ENCODE data around the gene PHETA2.
"Not testable (repeated sequence)": the region's sequence is repeated elsewhere in the genome, so short reads cannot be mapped to it uniquely, and the experiment has no call there.

The PHETA2 gene

DNA sequence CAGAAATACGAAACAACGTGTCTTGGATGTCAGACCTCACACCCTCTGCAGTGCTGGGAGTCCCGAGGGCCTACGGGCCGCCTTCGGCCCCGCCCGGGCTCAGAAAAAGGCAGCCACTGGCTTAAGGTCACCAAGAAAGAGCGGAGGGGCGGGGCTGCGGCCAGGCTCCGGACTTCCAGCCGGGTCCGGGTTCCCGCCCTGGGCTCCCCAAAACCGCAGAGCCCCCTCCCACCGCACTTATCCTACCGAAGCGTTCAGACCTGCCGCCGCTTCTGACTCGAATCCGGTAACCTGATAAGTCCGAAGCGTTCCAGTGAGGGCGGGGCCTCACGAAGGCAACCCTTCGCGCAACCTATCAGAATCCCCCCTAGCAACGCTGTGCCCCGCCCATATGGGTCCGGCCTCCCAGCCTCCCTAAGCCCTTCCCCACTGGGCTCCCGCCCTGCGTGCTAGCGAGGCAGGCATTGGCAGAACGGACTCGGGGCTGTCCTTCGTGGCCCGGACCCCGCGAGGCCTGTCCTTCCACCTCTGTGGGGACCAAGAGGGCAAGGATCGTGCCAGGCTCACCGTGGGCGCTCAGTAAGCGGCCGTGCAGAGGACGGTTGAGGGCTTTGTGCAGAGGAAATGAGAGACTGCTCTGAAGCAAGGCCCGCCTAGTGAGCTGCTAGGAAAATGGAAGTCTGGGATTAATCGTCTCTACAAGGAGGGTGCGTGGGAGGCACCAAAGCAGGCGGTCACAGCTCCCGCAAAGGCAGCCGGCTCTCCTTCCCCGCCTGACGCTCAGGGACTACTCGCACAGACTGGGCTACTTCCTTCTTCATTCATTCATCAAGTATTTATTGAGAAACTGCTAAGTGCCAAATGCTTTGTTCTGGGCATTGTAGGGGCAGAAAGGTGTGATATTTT is 3.3 kb upstream of the PHETA2 start, which contains the start of gene NAGA:
TSS of gene NAGA (minus strand) at position 296 of the 906 bp plus-strand sequence. CDS start 515 bp downstream, outside the sequence.
- DNase-seq = peak; percentile 100

GRCh38 chr22:42071508-42071907 is 2.5 kb upstream of the PHETA2 start:
- DNase-seq = not testable (repeated sequence)

GRCh38 chr22:42072606-42073330 is 1.3 kb upstream of the PHETA2 start:
- DNase-seq = peak; percentile 56

DNA sequence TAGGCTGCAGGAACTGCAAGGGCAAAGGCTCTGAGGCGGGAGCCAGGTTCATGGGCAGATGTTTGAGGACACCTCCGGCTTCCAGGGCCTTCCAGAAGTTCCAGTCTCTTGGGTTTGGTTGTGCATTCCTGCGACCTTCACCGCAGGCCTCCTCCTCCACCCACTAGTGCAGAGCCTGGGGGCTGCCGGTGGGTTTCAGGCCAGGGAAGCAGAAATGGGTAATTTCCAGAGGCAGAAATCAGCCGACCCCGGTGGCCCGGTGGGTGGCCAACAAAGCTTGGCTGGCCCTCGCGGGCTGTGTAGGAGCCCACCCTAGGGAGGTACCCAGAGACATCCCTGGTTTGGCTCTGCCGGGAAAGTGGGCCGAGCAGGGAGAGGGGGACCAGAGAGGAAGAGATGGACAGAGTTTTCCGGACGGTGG is 417 bp upstream of the PHETA2 start:
- no peak for DNase-seq

DNA sequence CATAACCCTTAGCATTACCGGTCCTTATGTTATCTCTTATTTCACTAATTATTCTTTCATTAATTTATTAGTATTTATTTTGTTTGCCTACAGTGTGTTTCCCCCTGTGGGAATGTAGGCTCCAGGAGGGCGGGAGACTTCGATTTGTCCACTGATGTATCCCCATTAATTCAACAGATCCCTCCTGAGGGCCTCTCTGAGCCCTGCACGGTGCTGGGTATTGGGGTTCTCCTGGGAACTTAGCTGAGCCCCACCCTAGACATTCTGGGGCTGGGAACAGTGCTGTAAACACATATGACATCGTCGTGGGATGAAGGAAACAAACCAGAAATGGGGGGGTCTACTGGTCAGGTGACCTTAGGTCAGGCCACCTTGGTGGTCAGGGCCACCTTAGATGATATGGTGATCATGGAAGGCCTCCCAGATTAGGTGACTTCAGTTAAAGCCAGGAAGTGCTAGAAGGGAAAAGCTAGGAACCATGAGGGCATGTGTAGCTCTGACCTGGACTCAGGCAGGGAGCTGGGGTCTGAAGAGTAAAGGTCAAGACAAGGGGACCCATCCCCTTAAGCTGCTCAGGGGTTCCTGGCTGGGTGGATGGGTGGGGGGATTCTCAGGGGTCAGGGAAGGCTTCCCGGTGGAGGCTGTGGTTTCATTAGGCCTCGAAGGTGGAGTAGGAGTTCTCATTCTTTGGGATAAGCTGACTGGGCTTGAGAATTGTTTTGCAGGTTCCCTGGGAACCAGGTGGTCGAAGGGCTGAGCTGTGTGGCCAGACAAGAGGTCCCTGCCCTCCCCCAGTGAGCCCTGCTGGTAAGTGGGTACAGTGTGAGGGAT is 1.0 kb downstream of the PHETA2 start:
- no peak for DNase-seq

- no peak for DNase-seq
These were observed 2.9 kb downstream of the PHETA2 start for GRCh38 chr22:42076764-42077485.

DNA sequence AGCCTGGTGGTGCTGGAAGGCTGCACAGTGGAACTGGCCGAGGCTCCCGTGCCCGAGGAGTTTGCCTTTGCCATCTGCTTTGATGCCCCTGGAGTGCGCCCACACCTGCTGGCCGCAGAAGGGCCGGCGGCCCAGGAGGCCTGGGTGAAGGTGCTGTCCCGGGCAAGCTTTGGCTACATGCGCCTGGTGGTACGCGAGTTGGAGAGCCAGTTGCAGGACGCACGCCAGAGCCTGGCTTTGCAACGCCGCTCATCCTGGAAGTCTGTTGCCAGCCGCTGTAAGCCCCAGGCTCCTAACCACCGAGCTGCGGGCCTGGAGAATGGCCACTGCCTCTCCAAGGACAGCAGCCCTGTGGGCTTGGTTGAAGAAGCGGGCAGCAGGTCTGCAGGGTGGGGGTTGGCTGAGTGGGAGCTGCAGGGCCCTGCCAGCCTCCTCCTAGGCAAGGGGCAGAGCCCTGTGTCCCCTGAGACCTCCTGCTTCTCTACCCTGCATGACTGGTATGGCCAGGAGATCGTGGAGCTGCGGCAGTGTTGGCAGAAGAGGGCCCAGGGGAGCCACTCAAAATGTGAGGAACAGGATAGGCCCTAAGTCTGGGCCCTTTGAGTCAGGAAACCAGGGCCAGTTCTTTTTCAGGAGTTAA is 3.6 kb downstream of the PHETA2 start:
- no peak for DNase-seq

DNA sequence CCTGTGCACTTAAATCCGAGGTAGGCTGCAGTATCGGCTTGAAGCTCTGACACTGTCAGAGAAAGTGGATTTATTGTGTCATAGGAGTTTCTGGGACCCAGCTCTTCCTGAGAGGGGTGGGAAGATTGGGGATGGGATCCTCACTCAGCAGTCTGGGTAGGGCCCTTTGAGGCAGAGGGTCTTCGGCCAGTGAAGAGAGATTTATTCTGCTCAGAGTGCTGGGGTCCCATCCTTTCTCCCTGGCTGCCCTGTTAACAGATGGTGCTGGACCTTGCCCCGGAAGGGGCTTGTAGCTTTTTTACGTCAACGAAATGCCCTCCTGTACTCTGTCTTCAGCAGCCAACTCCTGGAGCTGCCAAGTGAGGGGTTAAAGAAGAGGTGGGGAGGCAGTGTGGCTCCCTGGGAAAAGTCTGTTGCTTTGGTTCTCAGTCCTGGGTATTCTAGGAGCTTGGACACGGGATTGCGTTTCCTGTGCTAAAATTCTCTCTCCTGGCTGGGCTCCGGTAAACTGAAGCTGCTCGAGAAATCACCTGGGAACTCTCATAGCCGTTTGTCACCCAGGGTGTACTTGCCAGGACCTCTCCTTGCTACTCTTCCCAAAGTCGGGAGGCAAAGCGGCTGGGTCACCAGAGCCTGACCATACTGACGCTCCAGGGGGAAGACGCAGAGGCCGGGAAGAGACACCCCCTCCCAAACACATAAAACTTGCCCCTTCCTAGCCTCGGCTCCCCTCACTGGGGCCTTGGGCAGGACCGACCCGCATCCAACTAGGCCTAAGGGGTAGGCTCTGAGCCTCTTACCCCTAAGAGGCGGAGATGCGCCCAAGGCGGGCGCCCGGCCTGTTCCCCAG is 4.6 kb downstream of the PHETA2 start:
- no peak for DNase-seq

DNA sequence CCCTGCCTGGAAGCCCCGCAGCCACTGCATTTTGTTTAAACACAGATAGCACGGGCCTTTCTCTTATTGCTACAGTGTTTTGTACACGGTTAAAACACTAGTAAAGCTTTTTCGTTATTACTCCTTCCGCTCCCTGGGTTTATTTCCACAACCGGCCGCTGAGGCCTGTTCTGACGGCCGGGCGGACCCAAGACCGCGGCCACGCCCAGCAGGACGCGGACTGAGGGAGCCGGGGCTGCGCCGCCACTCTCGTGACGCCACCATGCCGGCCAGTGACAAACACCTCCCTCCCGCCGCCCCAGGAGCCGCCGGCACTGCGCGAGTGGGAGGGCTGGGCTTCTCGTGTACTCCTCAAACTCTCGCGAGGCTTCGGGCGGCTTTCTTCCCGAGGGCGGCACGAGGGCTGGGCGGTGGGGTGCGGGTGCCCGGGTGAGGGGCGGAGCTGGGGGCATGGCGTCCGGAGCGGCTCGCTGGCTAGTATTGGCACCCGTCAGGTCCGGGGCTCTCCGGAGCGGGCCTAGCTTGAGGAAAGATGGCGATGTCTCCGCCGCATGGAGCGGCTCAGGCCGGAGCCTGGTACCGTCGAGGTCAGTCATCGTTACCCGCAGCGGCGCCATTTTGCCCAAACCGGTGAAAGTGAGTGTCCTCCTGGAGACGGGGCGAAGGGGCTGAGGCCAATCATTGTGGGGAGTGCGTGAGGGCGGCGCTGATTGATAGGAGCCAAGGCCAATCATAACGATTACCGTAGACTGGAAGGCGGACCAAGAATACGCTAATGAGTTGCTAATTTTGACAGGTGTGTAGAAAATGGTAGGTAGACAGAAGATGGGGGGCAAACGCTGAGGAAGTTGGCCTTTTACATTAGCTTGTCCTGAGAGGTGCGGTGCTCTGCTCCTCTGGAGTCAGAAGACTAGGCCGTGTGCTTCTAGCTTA is 5.5 kb downstream of the PHETA2 start, which contains the start of gene SMDT1:
TSS of gene SMDT1 (plus strand) at position 382 of the 933 bp plus-strand sequence. CDS start at position 451, 69 bp downstream.
- peak; percentile 99 for DNase-seq

DNA sequence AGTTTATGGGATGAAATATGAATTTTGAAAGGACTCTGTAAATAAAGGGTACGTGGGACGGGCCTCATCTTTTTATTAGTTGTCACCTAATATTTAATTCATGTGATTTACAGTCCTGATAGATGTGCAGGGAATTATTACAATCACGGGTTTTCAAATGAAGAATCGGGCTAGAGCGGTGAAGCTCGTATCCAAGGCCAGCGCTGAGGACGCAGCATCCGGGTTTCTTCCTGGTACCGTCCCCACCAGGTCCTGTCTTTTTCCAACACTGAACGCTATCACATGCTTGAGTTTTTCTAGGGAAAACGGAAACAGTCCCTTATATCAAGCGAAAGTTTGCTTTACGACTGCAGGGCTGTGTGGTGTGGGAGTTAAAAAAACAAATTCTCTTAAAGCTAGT is 6.2 kb downstream of the PHETA2 start:
- peak; percentile 35 for DNase-seq

DNA sequence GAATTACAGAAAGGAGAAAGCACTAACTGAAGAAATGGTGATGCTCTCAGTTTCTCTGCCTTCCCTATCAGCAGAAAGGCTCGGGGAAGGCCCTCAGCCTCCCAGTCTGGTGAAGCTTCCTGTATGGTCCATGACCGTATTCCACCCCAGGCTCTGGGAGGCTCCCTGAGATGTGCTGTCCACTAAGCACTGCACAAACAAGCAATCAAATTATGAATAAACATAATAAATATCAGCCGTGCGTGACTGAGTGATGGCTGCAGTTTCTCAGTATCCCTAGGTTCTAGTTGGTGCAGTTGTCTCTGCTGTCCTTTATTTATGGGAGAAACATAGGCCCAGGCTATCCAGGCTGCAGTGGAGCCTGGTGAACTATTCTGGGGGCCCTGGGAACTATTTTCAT is 9.1 kb downstream of the PHETA2 start:
- no peak for DNase-seq

DNA sequence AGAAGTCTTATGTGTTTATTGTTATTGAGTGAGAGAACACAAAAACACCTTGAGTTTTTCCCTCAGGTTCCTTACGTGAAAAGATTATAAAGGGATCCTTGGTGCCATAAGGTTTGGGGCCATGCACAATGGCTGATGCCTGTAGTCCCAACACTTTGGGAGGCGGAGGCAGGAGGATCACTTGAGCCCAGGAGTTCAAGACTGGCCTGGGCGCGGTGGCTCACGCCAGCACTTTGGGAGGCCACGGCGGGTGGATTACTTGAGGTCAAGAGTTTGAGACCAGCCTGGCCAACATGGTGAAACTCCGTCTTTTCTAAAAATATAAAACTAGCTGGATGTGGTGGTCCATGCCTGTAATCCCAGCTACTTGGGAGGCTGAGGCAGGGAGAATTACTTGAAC is 10.8 kb downstream of the PHETA2 start:
- DNase-seq = no peak

- no peak for DNase-seq
These were observed 12.0 kb downstream of the PHETA2 start for GRCh38 chr22:42086051-42086450.

DNA sequence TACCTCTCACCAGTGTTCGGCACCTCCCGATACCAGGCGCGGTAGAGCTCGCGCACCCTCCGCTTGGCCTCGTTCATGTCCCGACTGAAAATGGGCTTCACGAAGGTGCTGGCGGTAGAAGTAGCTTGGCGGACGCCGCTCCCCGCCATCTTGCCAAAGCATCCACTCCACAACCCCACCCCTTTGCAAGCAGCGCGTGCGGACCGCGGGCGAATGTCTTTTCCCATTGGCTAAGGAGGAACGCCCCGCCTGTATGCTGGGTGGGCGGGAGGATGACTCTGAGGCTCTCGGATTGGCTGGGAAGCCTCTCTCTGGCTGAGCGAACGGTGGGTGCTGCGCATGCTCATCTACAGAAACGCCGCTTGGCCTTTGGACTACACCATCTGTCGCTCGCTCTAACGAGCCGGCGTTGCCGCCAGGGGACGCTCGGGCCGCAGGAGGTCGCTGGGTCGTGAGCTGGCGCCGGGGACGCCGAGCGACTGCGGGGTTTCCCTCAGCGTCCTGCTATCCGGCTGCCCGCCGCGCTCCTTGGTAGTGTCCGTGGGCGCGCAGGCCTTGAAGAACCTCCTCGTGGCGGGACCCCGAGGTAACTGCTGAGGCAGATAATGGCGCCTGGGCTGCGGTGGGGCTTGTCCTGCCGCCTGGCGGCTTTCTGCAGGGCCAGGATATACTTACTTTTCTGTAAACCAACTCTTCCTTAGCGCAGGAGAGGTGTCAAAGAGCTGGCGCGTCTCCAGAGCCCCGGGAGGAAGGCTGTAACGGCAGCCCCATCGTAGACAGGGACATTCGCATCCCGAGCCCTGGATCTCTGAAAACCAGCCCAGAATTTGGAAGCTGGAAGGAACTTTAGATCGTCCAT is 16.8 kb downstream of the PHETA2 start, which contains the start of gene NDUFA6:
TSS of gene NDUFA6 (minus strand) at position 177 of the 859 bp plus-strand sequence. CDS start at position 149, 28 bp downstream.
- DNase-seq = peak; percentile 100

- no peak for DNase-seq
These were observed 17.4 kb downstream of the PHETA2 start for GRCh38 chr22:42091455-42091782.

GRCh38 chr22:42101199-42101598 is 27.2 kb downstream of the PHETA2 start:
- DNase-seq = no peak

GRCh38 chr22:42104332-42104860 is 30.3 kb downstream of the PHETA2 start:
- not testable (repeated sequence) for DNase-seq

- no peak for DNase-seq
These were observed 34.8 kb downstream of the PHETA2 start for GRCh38 chr22:42108848-42109247.

All from hematopoietic multipotent progenitor cell treated with erythropoietin and hydrocortisone succinate and interleukin-3 and kit ligand, for 4 days (in vitro differentiated cells).